Uterus (tissue), 2 donors: Measurements from ENCODE around the gene AGPAT4.

Experiments used
- CTCF ChIP-seq, 4 experiments: fragments of 200-600 bp in 2 of 4; fragments of 450-650 bp in 2 of 4; sonication (generic) in 2 of 4; IDR thresholded peaks; one replicate each; pipeline ENCODE4 v1.5.1; 2016 to 2019; ENCODE audit warnings: antibody characterized with exemption in 4 of 4, mild to moderate bottlenecking in 2 of 4, moderate library complexity in 1 of 4
- POLR2A ChIP-seq, 2 donors: fragments of 450-650 bp; IDR thresholded peaks; one replicate each; pipeline ENCODE4 v1.6.1; 2016; ENCODE audit warnings: antibody characterized with exemption in 2 of 2, mild to moderate bottlenecking in 1 of 2, moderate library complexity in 1 of 2

DNA sequence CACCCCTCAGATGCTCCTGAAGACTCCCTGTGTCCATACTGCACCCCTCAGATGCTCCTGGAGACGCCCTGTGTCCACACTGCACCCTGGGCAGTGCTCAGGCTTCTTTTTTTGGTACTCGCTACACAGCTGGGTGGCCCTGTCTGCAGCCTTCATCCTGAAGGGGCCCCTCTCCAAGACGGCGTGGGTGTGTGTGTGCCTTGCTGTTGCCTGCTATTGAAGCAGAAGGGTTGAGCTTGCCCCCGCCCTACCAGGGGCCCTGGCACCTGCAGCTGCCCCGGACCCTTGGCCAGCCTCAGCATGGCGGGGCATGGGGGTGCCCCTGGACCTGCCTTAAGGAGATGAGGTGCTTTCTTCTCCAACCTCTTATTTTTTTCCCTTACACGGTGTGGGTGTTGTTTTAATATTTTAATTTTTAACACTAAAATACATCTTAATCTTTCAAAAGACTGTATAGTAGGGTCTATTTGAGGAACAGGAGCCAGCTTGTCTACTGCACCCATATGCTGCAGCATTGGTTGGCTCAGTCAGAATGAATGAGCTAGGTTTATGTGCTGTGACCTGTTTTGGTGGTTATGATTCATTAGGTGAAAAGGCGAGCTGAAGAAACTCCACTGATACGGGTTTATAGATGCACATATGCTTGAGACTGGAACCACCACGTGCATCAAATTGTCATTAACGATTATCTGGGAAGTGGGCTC, 135.9 kb downstream of the AGPAT4 start:
- TF ChIP-seq CTCF (IDR thresholded peaks at IDR 0.05) (no peak), POLR2A (IDR thresholded peaks at IDR 0.05) (no peak)
